IMR-90 (cell line): ENCODE measurements around the gene COL6A5. TPM values are rescaled to one million over a fixed set of nuclear protein-coding genes. Genes with fewer than 3 reads are reported as not detected.

ENCODE experiments used
- ATAC-seq: fragments of 200-7000 bp; cut with Tn5 transposase; 2 replicates; pipeline ENCODE4 v1.9.1; 2020; ENCODE audit warnings: low read depth, mild to moderate bottlenecking, moderate library complexity
- BruUV-seq: library from RNA; stranded (reverse); fragments of 400-500 nt; replicated peaks from 2 replicates; lab custom pipeline; 2021; lab: Mats Ljungman, UMichigan
- CTCF ChIA-PET: fragments of 300-600 bp; formaldehyde crosslinking; extraction: SDS; loops from one replicate; lab custom pipeline; 2021; ENCODE audit warnings: antibody characterized with exemption; lab: Yijun Ruan, JAX
- POLR2A ChIA-PET: fragments of 300-600 bp; sonication (Branson Sonifier 250); formaldehyde crosslinking; loops from one replicate; lab custom pipeline; 2022; ENCODE audit warnings: antibody characterized with exemption; ENCODE audit not compliant: unreplicated experiment; lab: Charles Lee
- DNase-seq: peaks from one replicate; pipeline ENCODE4 v3.0.0; 2013
- H2AFZ ChIP-seq: replicated peaks from 2 replicates; pipeline ENCODE3; 2013; ENCODE audit warnings: low read length, mild to moderate bottlenecking; ENCODE audit not compliant: poor library complexity
- H2AK5ac ChIP-seq: 2 replicates; pipeline ENCODE4 v1.6.1; 2013; ENCODE audit warnings: low read depth, low read length, inconsistent platforms
- H2AK9ac ChIP-seq: replicated peaks from 2 replicates; pipeline ENCODE3; 2013; ENCODE audit warnings: mild to moderate bottlenecking, low read depth, low read length, moderate library complexity; ENCODE audit not compliant: poor library complexity
- H2BK120ac ChIP-seq: 2 replicates; pipeline ENCODE4 v1.6.1; 2013; ENCODE audit warnings: low read depth, low read length, inconsistent platforms
- H2BK15ac ChIP-seq: 3 replicates; pipeline ENCODE4 v1.6.1; 2013; ENCODE audit warnings: low read depth, low read length, inconsistent platforms
- H2BK20ac ChIP-seq: 2 replicates; pipeline ENCODE4 v1.6.1; 2013; ENCODE audit warnings: low read depth, mild to moderate bottlenecking, inconsistent platforms, low read length, moderate library complexity
- H2BK5ac ChIP-seq: 2 replicates; pipeline ENCODE4 v1.6.1; 2013; ENCODE audit warnings: mild to moderate bottlenecking, low read depth, low read length, inconsistent platforms; ENCODE audit not compliant: poor library complexity, severe bottlenecking
- H3K14ac ChIP-seq: replicated peaks from 2 replicates; pipeline ENCODE4 v1.6.1; 2013; ENCODE audit warnings: low read depth, low read length, inconsistent platforms
- H3K18ac ChIP-seq: 2 replicates; pipeline ENCODE4 v1.6.1; 2013; ENCODE audit warnings: low read depth, low read length, control low read depth
- H3K23ac ChIP-seq: 2 replicates; pipeline ENCODE4 v1.6.1; 2013; ENCODE audit warnings: low read depth, low read length, inconsistent platforms
- H3K27ac ChIP-seq: 2 replicates; pipeline ENCODE4 v1.5.1; 2013; ENCODE audit warnings: mild to moderate bottlenecking, control low read depth, low read length; ENCODE audit not compliant: insufficient read depth
- H3K27me3 ChIP-seq: 2 replicates; pipeline ENCODE4 v1.6.1; 2013; ENCODE audit warnings: low read length; ENCODE audit not compliant: control insufficient read depth, insufficient read depth
- H3K36me3 ChIP-seq: 2 replicates; pipeline ENCODE4 v1.6.1; 2013; ENCODE audit warnings: low read length, mixed read lengths; ENCODE audit not compliant: control insufficient read depth, insufficient read depth
- H3K4ac ChIP-seq: 2 replicates; pipeline ENCODE4 v1.6.1; 2013; ENCODE audit warnings: low read depth, low read length, inconsistent platforms
- H3K4me1 ChIP-seq: 2 replicates; pipeline ENCODE4 v1.6.1; 2013; ENCODE audit warnings: low read length, mixed read lengths; ENCODE audit not compliant: control insufficient read depth, insufficient read depth
- H3K4me2 ChIP-seq: 2 replicates; pipeline ENCODE4 v1.6.1; 2013; ENCODE audit warnings: low read depth, mild to moderate bottlenecking, control low read depth, low read length, moderate library complexity
- H3K4me3 ChIP-seq: 2 replicates; pipeline ENCODE4 v1.5.1; 2013; ENCODE audit warnings: low read depth, mild to moderate bottlenecking, control low read depth, low read length, moderate library complexity; ENCODE audit not compliant: insufficient read depth
- H3K56ac ChIP-seq: 2 replicates; pipeline ENCODE4 v1.6.1; 2013; ENCODE audit warnings: low read length, inconsistent platforms; ENCODE audit not compliant: insufficient read depth; ENCODE audit errors: extremely low read depth
- H3K79me1 ChIP-seq, 2 experiments: 2 replicates each; pipeline ENCODE4 v1.6.1; 2013; ENCODE audit warnings: low read length in 2 of 2, inconsistent platforms in 1 of 2, low read depth in 1 of 2
- H3K9ac ChIP-seq: 2 replicates; pipeline ENCODE4 v1.6.1; 2013; ENCODE audit warnings: low read depth, low read length, control low read depth
- H3K9me1 ChIP-seq: 2 replicates; pipeline ENCODE4 v1.6.1; 2013; ENCODE audit warnings: low read length, inconsistent platforms; ENCODE audit not compliant: insufficient read depth
- H3K9me3 ChIP-seq: 2 replicates; pipeline ENCODE4 v1.6.1; 2013; ENCODE audit warnings: low read length; ENCODE audit not compliant: control insufficient read depth, insufficient read depth
- H4K20me1 ChIP-seq: 2 replicates; pipeline ENCODE4 v1.6.1; 2013; ENCODE audit warnings: low read length, inconsistent platforms; ENCODE audit not compliant: insufficient read depth
- H4K5ac ChIP-seq: 2 replicates; pipeline ENCODE4 v1.6.1; 2013; ENCODE audit warnings: mild to moderate bottlenecking, low read depth, low read length, control low read depth
- H4K8ac ChIP-seq, 2 experiments: 2 replicates each; pipeline ENCODE4 v1.6.1; 2013; ENCODE audit warnings: low read depth in 2 of 2, low read length in 2 of 2, control low read depth in 1 of 2, inconsistent platforms in 1 of 2
- H4K91ac ChIP-seq: 2 replicates; pipeline ENCODE4 v1.6.1; 2013; ENCODE audit warnings: low read depth, low read length, inconsistent platforms; ENCODE audit not compliant: insufficient read depth
- CEBPB ChIP-seq: IDR thresholded peaks from 2 replicates; pipeline ENCODE4 v1.6.1; 2012; ENCODE audit warnings: low read depth, low read length, improper control_type of control experiment
- CHD1 ChIP-seq: IDR thresholded peaks from 2 replicates; pipeline ENCODE4 v1.6.1; 2012; ENCODE audit warnings: low read depth, low read length, improper control_type of control experiment
- MXI1 ChIP-seq: IDR thresholded peaks from 2 replicates; pipeline ENCODE4 v1.6.1; 2012; ENCODE audit warnings: low read depth, mild to moderate bottlenecking, low read length, moderate library complexity, borderline replicate concordance
- NFE2L2 ChIP-seq: fragments of 150-350 bp; IDR thresholded peaks from 2 replicates; pipeline ENCODE4 v1.6.1; 2016; ENCODE audit warnings: low read depth, mild to moderate bottlenecking, low read length
- WGBS, 2 experiments: methylation state at CpG; one replicate each; pipeline versions ENCODE4 v1.1.5 to v1.1.7; 2013; ENCODE audit warnings: missing lambda C conversion rate in 2 of 2; ENCODE audit not compliant: insufficient read length in 1 of 2; ENCODE audit errors: extremely low coverage in 2 of 2; 5-methylcytosine and 5-hydroxymethylcytosine counted together
- dilution Hi-C: fragments of 300-500 bp; cut with HindIII; formaldehyde crosslinking; loops from one replicate; pipeline ENCODE4 v1.14.3; 2018; ENCODE audit warnings: low sequenced_read_pairs; ENCODE audit not compliant: unreplicated experiment
- in situ Hi-C: fragments of 300-500 bp; cut with MboI; formaldehyde crosslinking; loops from 3 replicates; pipeline ENCODE4 v1.14.3; 2019; ENCODE audit warnings: low sequenced_read_pairs, inconsistent platforms, mixed read lengths
- intact Hi-C: fragments of 100-400 bp; cut with micrococcal nuclease; formaldehyde crosslinking; loops from 2 replicates; pipeline ENCODE4 v1.10.0; 2022
- polyA plus RNA-seq, 3 experiments: library from polyadenylated mRNA; depleted of rRNA; stranded (reverse); fragments of >200 nt; gene quantifications; 2 replicates each; pipeline ENCODE4 v1.2.3, GENCODE V29; 2012; ENCODE audit warnings: low replicate concordance in 1 of 3
- total RNA-seq: library from RNA; depleted of rRNA; stranded (reverse); fragments of >200 nt; gene quantifications from 2 replicates; pipeline ENCODE4 v1.2.3, GENCODE V29; 2012

The COL6A5 gene
- total and polyA plus RNA-seq, 2 of the 4 experiments (the other 2 are of a cell fraction): not detected

GRCh38 chr3:130490241-130490640 is 144.8 kb downstream of the COL6A5 start:
- Histone ChIP-seq H4K5ac (no peak overlapping the region), H3K9me3 (no peaks in the 10 kb centered on the region), H3K4me3 (no peak overlapping the region), H2BK20ac (no peak overlapping the region), H3K4me2 (no peak overlapping the region), H2BK120ac (no peak overlapping the region), H3K36me3 (no peaks in the 10 kb centered on the region), H2AK9ac (no peak overlapping the region), H3K27me3 (no peaks in the 10 kb centered on the region), H3K9ac (no peak overlapping the region), H4K91ac (no peak overlapping the region), H2BK15ac (no peak overlapping the region), H3K27ac (no peak overlapping the region), H3K4me1 (no peaks in the 10 kb centered on the region), H2BK5ac (no peak overlapping the region), H3K56ac (no peak overlapping the region), H3K4ac (no peak overlapping the region), H2AFZ (no peak overlapping the region), H3K9me1 (no peaks in the 10 kb centered on the region), H4K20me1 (no peaks in the 10 kb centered on the region), H2AK5ac (no peak overlapping the region), H3K18ac (no peak overlapping the region), H4K8ac (no peak overlapping the region), H3K79me1 (no peaks in the 10 kb centered on the region), H3K23ac (no peak overlapping the region), H3K14ac (no peak overlapping the region)
- WGBS, 2 experiments: no CpG with 5 or more reads among the region's 1 CpG
- dilution Hi-C loops: no loop called here
- BruUV-seq: no TSS peak
- intact Hi-C loops: no loop called here
- POLR2A ChIA-PET: no interaction called here
- in situ Hi-C loops: no loop called here
- no peak for TF ChIP-seq NFE2L2
- no peak for TF ChIP-seq MXI1
- TF ChIP-seq CHD1: no peak
- TF ChIP-seq CEBPB: no peak
- CTCF ChIA-PET: interaction anchor here (0.6 kb wide), 1 partner anchor 1427 kb away, joined by 3 read pairs; no protein-coding TSS in a partner anchor
- DNase-seq (no peak), ATAC-seq (0 out of 2 replicates have a peak, but pooled peaks have one; percentile 32)
